Measurements from ENCODE around the gene TRIM31. TPM values are rescaled to one million over a fixed set of nuclear protein-coding genes. Genes with fewer than 3 reads are reported as not detected.
A peak's percentile ranks its signal among the peaks of the same experiment; 100 is the strongest.

Gene TRIM31
- total RNA-seq, 2 donors from 2014 or later: 0.32 TPM; not detected in 1

- H3K27ac ChIP-seq: peak overlapping the region; percentile 62 to 64
- H3K4me1 ChIP-seq (replicated peaks): peaks cover 16% of the 10 kb centered on the region
- peak; percentile 90 for DNase-seq (ENCODE audit: low spot score)
- no peaks in the 10 kb centered on the region for H3K9me3 ChIP-seq
- no peaks in the 10 kb centered on the region for H3K27me3 ChIP-seq (replicated peaks; ENCODE audit: insufficient read depth)
- TF ChIP-seq POLR2AphosphoS5 (IDR thresholded peaks at IDR 0.05) (peak; percentile 81), CTCF (IDR thresholded peaks at IDR 0.05) (peak; percentile 52 to 97 (median 92)), POLR2A (IDR thresholded peaks at IDR 0.05) (no peak)
- WGBS: 5% methylated on average over 36 of the region's 36 CpGs
- intact Hi-C loops (cut with DNase I): loop anchor here (2.0 kb wide), 1 partner anchor 28 kb away; no protein-coding TSS in a partner anchor
- H3K4me3 ChIP-seq: peak overlapping the region; percentile 17 to 27
- H3K36me3 ChIP-seq: no peaks in the 10 kb centered on the region
These were observed 9.7 kb downstream of the TRIM31 start for GRCh38 chr6:30102970-30103871.

DNA sequence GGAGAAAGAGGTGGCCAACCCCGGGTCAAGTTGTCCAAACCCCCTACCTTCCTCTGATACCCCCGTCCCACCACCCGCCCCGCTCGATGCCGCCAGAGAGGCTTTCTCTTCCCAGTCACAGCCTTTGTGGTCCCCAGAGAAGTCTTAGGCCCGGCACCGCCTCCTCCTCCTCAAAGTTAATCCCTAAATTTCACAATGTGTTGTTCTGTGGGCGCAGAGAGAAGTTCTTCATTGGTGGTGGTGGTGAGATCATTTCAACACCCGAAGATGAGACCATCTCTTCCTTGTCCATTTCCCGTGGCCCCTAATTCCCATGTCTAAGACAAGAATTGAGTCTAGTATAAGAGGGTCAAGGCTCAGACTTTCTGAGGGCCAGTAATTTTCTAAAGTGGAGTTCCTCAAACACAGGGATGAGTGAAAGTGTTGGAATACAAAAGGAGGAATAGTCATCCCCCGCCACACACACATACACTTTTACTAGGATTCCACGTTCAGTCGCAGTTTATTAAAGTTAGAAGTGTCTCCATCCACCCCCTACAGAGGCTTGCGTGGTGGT is 10.4 kb downstream of the TRIM31 start:
- Histone ChIP-seq H3K27me3 (replicated peaks; ENCODE audit: insufficient read depth) (no peaks in the 10 kb centered on the region), H3K9me3 (no peaks in the 10 kb centered on the region), H3K36me3 (no peaks in the 10 kb centered on the region), H3K27ac (peak overlapping the region; percentile 62 to 64), H3K4me3 (peak overlapping the region in 1 of 2 donors; percentile 29), H3K4me1 (replicated peaks) (peaks cover 16% of the 10 kb centered on the region)
- DNase-seq (ENCODE audit: low spot score): peak; percentile 27
- WGBS: 62% methylated on average over 15 of the region's 15 CpGs
- TF ChIP-seq POLR2AphosphoS5 (IDR thresholded peaks at IDR 0.05) (no peak), POLR2A (IDR thresholded peaks at IDR 0.05) (no peak), CTCF (IDR thresholded peaks at IDR 0.05) (no peak)
- intact Hi-C loops (cut with DNase I): loop anchor here (2.0 kb wide), 1 partner anchor 28 kb away; no protein-coding TSS in a partner anchor

GRCh38 chr6:30101444-30102413 is 11.2 kb downstream of the TRIM31 start:
- peak; percentile 92 for DNase-seq (ENCODE audit: low spot score)
- Histone ChIP-seq H3K36me3 (no peaks in the 10 kb centered on the region), H3K27me3 (replicated peaks; ENCODE audit: insufficient read depth) (no peaks in the 10 kb centered on the region), H3K4me3 (peak overlapping the region; percentile 9 to 29), H3K27ac (peak overlapping the region; percentile 62 to 64), H3K4me1 (replicated peaks) (peaks cover 16% of the 10 kb centered on the region), H3K9me3 (no peaks in the 10 kb centered on the region)
- 5% methylated on average over 41 of the region's 51 CpGs for WGBS
- intact Hi-C loops (cut with DNase I): loop anchor here (2.0 kb wide), 1 partner anchor 29 kb away; no protein-coding TSS in a partner anchor
- TF ChIP-seq POLR2AphosphoS5 (IDR thresholded peaks at IDR 0.05) (peak; percentile 85), POLR2A (IDR thresholded peaks at IDR 0.05) (peak; percentile 89), CTCF (IDR thresholded peaks at IDR 0.05) (peak in 2 of 4 experiments; percentile 29 to 31)

- Histone ChIP-seq H3K4me1 (replicated peaks) (peaks cover 18% of the 10 kb centered on the region), H3K36me3 (no peaks in the 10 kb centered on the region), H3K4me3 (peak overlapping the region; percentile 19 to 29), H3K9me3 (no peaks in the 10 kb centered on the region), H3K27ac (peak overlapping the region; percentile 9 to 21), H3K27me3 (replicated peaks; ENCODE audit: insufficient read depth) (no peaks in the 10 kb centered on the region)
- TF ChIP-seq POLR2AphosphoS5 (IDR thresholded peaks at IDR 0.05) (peak; percentile 62), CTCF (IDR thresholded peaks at IDR 0.05) (peak in 1 of 4 experiments; percentile 28), POLR2A (IDR thresholded peaks at IDR 0.05) (peak; percentile 33)
- DNase-seq (ENCODE audit: low spot score): peak; percentile 54
- intact Hi-C loops (cut with DNase I): no loop called here
- under 1% methylated on average over 46 of the region's 47 CpGs for WGBS
These were observed 12.1 kb downstream of the TRIM31 start for GRCh38 chr6:30100585-30101443.

Data from prostate gland (tissue), 2 donors.